Mesenchymal stem cell (in vitro differentiated cells and primary cell): ENCODE measurements around the gene ARAP2.
"Not testable (repeated sequence)": the region's sequence is repeated elsewhere in the genome, so short reads cannot be mapped to it uniquely, and the experiment has no call there.

ENCODE experiments used
- DNase-seq: peaks from one replicate; pipeline ENCODE4 v3.0.0-alpha.2; 2013
- H2AFZ ChIP-seq: one replicate; pipeline ENCODE4 v1.6.1; 2013; ENCODE audit warnings: low read depth, mild to moderate bottlenecking, control low read depth, inconsistent platforms, low read length, moderate library complexity
- H2AK5ac ChIP-seq: 2 replicates; pipeline ENCODE4 v1.6.1; 2013; ENCODE audit warnings: low read length, moderate library complexity, mild to moderate bottlenecking, inconsistent platforms; ENCODE audit not compliant: severe bottlenecking
- H2BK120ac ChIP-seq: one replicate; pipeline ENCODE4 v1.6.1; 2013; ENCODE audit warnings: low read depth, mild to moderate bottlenecking, inconsistent platforms, low read length, moderate library complexity
- H2BK12ac ChIP-seq, 2 experiments: one replicate each; pipeline ENCODE4 v1.6.1; 2013; ENCODE audit warnings: inconsistent platforms in 2 of 2, low read length in 2 of 2, mild to moderate bottlenecking in 2 of 2, moderate library complexity in 2 of 2, control low read depth in 1 of 2
- H2BK15ac ChIP-seq: one replicate; pipeline ENCODE4 v1.6.1; 2013; ENCODE audit warnings: mild to moderate bottlenecking, low read depth, inconsistent platforms; ENCODE audit not compliant: poor library complexity, severe bottlenecking
- H2BK5ac ChIP-seq: 2 replicates; pipeline ENCODE4 v1.6.1; 2013; ENCODE audit warnings: low read depth, mild to moderate bottlenecking, low read length, control low read depth, inconsistent platforms; ENCODE audit not compliant: poor library complexity, severe bottlenecking
- H3K14ac ChIP-seq, 2 experiments: one replicate each; pipeline ENCODE4 v1.6.1; 2013; ENCODE audit warnings: inconsistent platforms in 2 of 2, low read length in 2 of 2, control low read depth in 1 of 2, mild to moderate bottlenecking in 1 of 2, moderate library complexity in 1 of 2
- H3K18ac ChIP-seq, 2 experiments: one replicate each; pipeline ENCODE4 v1.6.1; 2013; ENCODE audit warnings: inconsistent platforms in 2 of 2, low read length in 2 of 2, control low read depth in 1 of 2, low read depth in 1 of 2, mild to moderate bottlenecking in 1 of 2
- H3K23ac ChIP-seq, 2 experiments: one replicate each; pipeline ENCODE4 v1.6.1; 2013; ENCODE audit warnings: inconsistent platforms in 2 of 2, low read length in 2 of 2, mild to moderate bottlenecking in 2 of 2, moderate library complexity in 2 of 2, control low read depth in 1 of 2
- H3K27ac ChIP-seq: 2 replicates; pipeline ENCODE4 v1.5.1; 2013; ENCODE audit warnings: mild to moderate bottlenecking, moderate library complexity, low read length, control low read depth, inconsistent platforms; ENCODE audit not compliant: poor library complexity, severe bottlenecking
- H3K27me3 ChIP-seq, 2 experiments: 2 replicates each; pipeline versions ENCODE4 v1.6.1 to v1.7.0; 2013; ENCODE audit warnings: low read length in 2 of 2, mild to moderate bottlenecking in 2 of 2, moderate library complexity in 2 of 2, control low read depth in 1 of 2, inconsistent platforms in 1 of 2; ENCODE audit not compliant: control insufficient read depth in 1 of 2, insufficient read depth in 1 of 2
- H3K36me3 ChIP-seq, 2 experiments: 2 replicates each; pipeline versions ENCODE4 v1.6.1 to v1.7.0; 2013; ENCODE audit warnings: low read length in 2 of 2, control low read depth in 1 of 2, inconsistent platforms in 1 of 2, low read depth in 1 of 2, mild to moderate bottlenecking in 1 of 2; ENCODE audit not compliant: insufficient read depth in 2 of 2, control insufficient read depth in 1 of 2
- H3K4ac ChIP-seq, 2 experiments: one replicate each; pipeline ENCODE4 v1.6.1; 2013; ENCODE audit warnings: inconsistent platforms in 2 of 2, low read length in 2 of 2, mild to moderate bottlenecking in 2 of 2, moderate library complexity in 2 of 2, control low read depth in 1 of 2, low read depth in 1 of 2
- H3K4me1 ChIP-seq: 2 replicates; pipeline ENCODE4 v1.6.1; 2013; ENCODE audit warnings: low read depth, low read length, control low read depth; ENCODE audit not compliant: control insufficient read depth, insufficient read depth
- H3K4me2 ChIP-seq: 2 replicates; pipeline ENCODE4 v1.6.1; 2013; ENCODE audit warnings: low read length, mild to moderate bottlenecking, inconsistent platforms; ENCODE audit not compliant: poor library complexity, severe bottlenecking
- H3K4me3 ChIP-seq, 2 experiments: 2 replicates each; pipeline versions ENCODE4 v1.5.1 to v1.7.0; 2013; ENCODE audit warnings: low read length in 2 of 2, mild to moderate bottlenecking in 2 of 2, control low read depth in 1 of 2, low read depth in 1 of 2; ENCODE audit not compliant: insufficient read depth in 1 of 2
- H3K79me1 ChIP-seq: replicated peaks from 2 replicates; pipeline ENCODE4 v1.6.1; 2013; ENCODE audit warnings: mild to moderate bottlenecking, control low read depth, low read length, inconsistent platforms; ENCODE audit not compliant: poor library complexity, severe bottlenecking
- H3K9ac ChIP-seq: 2 replicates; pipeline ENCODE4 v1.7.0; 2013; ENCODE audit warnings: mild to moderate bottlenecking, low read length, moderate library complexity
- H3K9me3 ChIP-seq: 2 replicates; pipeline ENCODE4 v1.7.0; 2013; ENCODE audit warnings: mild to moderate bottlenecking, low read length; ENCODE audit not compliant: control insufficient read depth
- H4K8ac ChIP-seq: one replicate; pipeline ENCODE4 v1.6.1; 2013; ENCODE audit warnings: inconsistent platforms, mild to moderate bottlenecking, low read length, moderate library complexity
- H4K91ac ChIP-seq: one replicate; pipeline ENCODE4 v1.6.1; 2013; ENCODE audit warnings: mild to moderate bottlenecking, low read length, inconsistent platforms
- WGBS: methylation state at CpG from one replicate; pipeline ENCODE4 v1.1.7; 2013; ENCODE audit warnings: mixed read lengths; 5-methylcytosine and 5-hydroxymethylcytosine counted together

Gene ARAP2

GRCh38 chr4:36183665-36184393 lies 60.5 kb downstream of the ARAP2 start:
- Histone ChIP-seq H3K9ac (no peak overlapping the region), H2BK15ac (no peak overlapping the region), H3K9me3 (no peaks in the 10 kb centered on the region), H3K79me1 (peaks cover 6% of the 10 kb centered on the region), H3K27me3 (peaks cover 0 to 7% of the 10 kb centered on the region in 2 experiments), H3K4me1 (no peaks in the 10 kb centered on the region), H3K36me3 (peaks cover 0 to 7% of the 10 kb centered on the region in 2 experiments), H3K14ac (no peak overlapping the region), H3K4me3 (no peak overlapping the region), H4K8ac (no peak overlapping the region), H2BK12ac (no peak overlapping the region), H2BK5ac (no peak overlapping the region), H4K91ac (no peak overlapping the region), H3K4ac (no peak overlapping the region), H2AFZ (no peak overlapping the region), H3K18ac (no peak overlapping the region), H3K27ac (no peak overlapping the region), H3K23ac (no peak overlapping the region), H2BK120ac (no peak overlapping the region), H3K4me2 (no peak overlapping the region), H2AK5ac (no peak overlapping the region)
- no peak for DNase-seq
- 83% methylated on average over 1 of the region's 5 CpGs for WGBS

GRCh38 chr4:36183232-36183631 lies 61.1 kb downstream of the ARAP2 start:
- H3K9ac ChIP-seq, result no peak overlapping the region
- H3K18ac ChIP-seq, result no peak overlapping the region

GRCh38 chr4:36182315-36182714 lies 62.0 kb downstream of the ARAP2 start:
- 96% methylated on average over 7 of the region's 9 CpGs for WGBS
- H2AFZ ChIP-seq, result not testable (repeated sequence)

More at GRCh38 chr4:36183232-36183631, 61.1 kb downstream of the ARAP2 start:
- Histone ChIP-seq H3K27ac (no peak overlapping the region), H3K4ac (no peak overlapping the region), H3K4me2 (no peak overlapping the region), H2BK12ac (no peak overlapping the region), H2BK15ac (no peak overlapping the region), H2AFZ (no peak overlapping the region), H3K79me1 (peaks cover 6% of the 10 kb centered on the region), H3K14ac (no peak overlapping the region), H3K36me3 (peaks cover 0 to 7% of the 10 kb centered on the region in 2 experiments), H2BK120ac (no peak overlapping the region), H3K4me3 (no peak overlapping the region), H3K9me3 (no peaks in the 10 kb centered on the region), H4K91ac (no peak overlapping the region), H3K27me3 (peaks cover 0 to under 1% of the 10 kb centered on the region in 2 experiments), H3K23ac (no peak overlapping the region), H3K4me1 (no peaks in the 10 kb centered on the region), H4K8ac (no peak overlapping the region), H2AK5ac (no peak overlapping the region), H2BK5ac (no peak overlapping the region)
- 89% methylated on average over 3 of the region's 3 CpGs for WGBS
- no peak for DNase-seq

DNA sequence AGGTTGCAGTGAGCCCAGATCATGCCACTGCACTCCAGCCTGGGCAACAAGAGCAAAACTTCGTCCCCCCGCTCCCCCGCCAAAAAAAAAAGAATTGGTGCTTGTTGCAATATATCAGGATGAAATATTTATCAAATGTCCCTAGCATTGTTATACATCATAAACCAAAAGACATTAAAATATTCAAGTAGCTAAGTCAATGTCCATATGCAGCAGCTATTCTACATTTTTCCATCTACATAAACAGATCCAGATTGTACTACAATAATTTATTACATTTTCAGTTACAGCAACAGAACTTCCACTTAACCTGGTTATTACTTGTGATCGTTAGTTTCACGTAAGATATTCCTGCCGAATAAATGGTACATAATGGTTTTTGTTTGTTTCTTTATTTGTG lies 64.1 kb downstream of the ARAP2 start:
- H3K36me3 ChIP-seq, result no peaks in the 10 kb centered on the region
- no peaks in the 10 kb centered on the region for H3K9me3 ChIP-seq
- H3K79me1 ChIP-seq, result peaks cover 6% of the 10 kb centered on the region
- no peak overlapping the region for H3K4ac ChIP-seq
- H3K4me2 ChIP-seq, result no peak overlapping the region
- H3K14ac ChIP-seq, result no peak overlapping the region
- no peak overlapping the region for H2BK5ac ChIP-seq
- no peak overlapping the region for H2BK15ac ChIP-seq
- H3K4me1 ChIP-seq, result no peaks in the 10 kb centered on the region
- no peak overlapping the region for H3K23ac ChIP-seq
- no peaks in the 10 kb centered on the region for H3K27me3 ChIP-seq
- no peak overlapping the region for H2BK12ac ChIP-seq
- no peak overlapping the region for H3K4me3 ChIP-seq
- WGBS, result 100% methylated on average over 3 of the region's 6 CpGs
- H3K18ac ChIP-seq, result no peak overlapping the region
- H2AFZ ChIP-seq, result no peak overlapping the region
- H3K9ac ChIP-seq, result no peak overlapping the region
- H4K91ac ChIP-seq, result no peak overlapping the region
- no peak for DNase-seq
- no peak overlapping the region for H2BK120ac ChIP-seq
- H4K8ac ChIP-seq, result no peak overlapping the region
- H3K27ac ChIP-seq, result no peak overlapping the region
- H2AK5ac ChIP-seq, result no peak overlapping the region

More at GRCh38 chr4:36182315-36182714, 62.0 kb downstream of the ARAP2 start:
- not testable (repeated sequence) for H2AK5ac ChIP-seq, H2BK5ac ChIP-seq, H2BK120ac ChIP-seq, H4K8ac ChIP-seq, H3K9me3 ChIP-seq, H3K18ac ChIP-seq, H3K14ac ChIP-seq, H3K36me3 ChIP-seq, DNase-seq, H3K4me1 ChIP-seq, H3K4ac ChIP-seq, H3K9ac ChIP-seq, H4K91ac ChIP-seq, H3K23ac ChIP-seq, H3K79me1 ChIP-seq, H3K4me2 ChIP-seq, H3K27ac ChIP-seq, H3K27me3 ChIP-seq, H3K4me3 ChIP-seq, H2BK15ac ChIP-seq, H2BK12ac ChIP-seq
